Gastrocnemius medialis (tissue), 4 donors: ENCODE measurements around the gene RBM34.

Source experiments
- CTCF ChIP-seq, 5 experiments: fragments of 450-650 bp in 3 of 5; fragments of 200-600 bp in 2 of 5; sonication (generic) in 2 of 5; IDR thresholded peaks in 4 of 5; conservative IDR thresholded peaks in 1 of 5; 1 replicate in 4 of 5; 2 replicates in 1 of 5; pipeline ENCODE4 v1.5.1; 2016 to 2019; ENCODE audit warnings: antibody characterized with exemption in 5 of 5, mild to moderate bottlenecking in 3 of 5, moderate library complexity in 3 of 5
- POLR2A ChIP-seq, 2 donors: fragments of 450-650 bp; IDR thresholded peaks; one replicate each; pipeline ENCODE4 v1.6.1; 2017; ENCODE audit warnings: antibody characterized with exemption in 2 of 2, mild to moderate bottlenecking in 2 of 2, moderate library complexity in 2 of 2

- TF ChIP-seq CTCF (IDR thresholded peaks at IDR 0.05 in 4 of 5, conservative IDR thresholded peaks at IDR 0.05 in 1 of 5) (no peak), POLR2A (IDR thresholded peaks at IDR 0.05) (no peak)
Observed at GRCh38 chr1:235205687-235206086, 44.6 kb upstream of the RBM34 start.
